WTC11 (cell line): Measurements from ENCODE around the gene ARHGAP6. TPM values are rescaled to one million over a fixed set of nuclear protein-coding genes. Genes with fewer than 3 reads are reported as not detected.

Experiments used
- ATAC-seq: fragments of 200-7000 bp; cut with Tn5 transposase; 2 replicates; pipeline ENCODE4 v1.10.0; 2021; ENCODE audit warnings: mild to moderate bottlenecking, moderate library complexity
- CTCF ChIA-PET: fragments of 300-600 bp; sonication (Branson Sonifier 250); formaldehyde crosslinking; loops from one replicate; lab custom pipeline; 2021; ENCODE audit warnings: antibody characterized with exemption; lab: Charles Lee
- POLR2A ChIA-PET: fragments of 350-600 bp; sonication (Branson Sonifier 250); formaldehyde crosslinking; loops from one replicate; lab custom pipeline; 2021; ENCODE audit warnings: antibody characterized with exemption; lab: Charles Lee
- DNase-seq: peaks from one replicate; pipeline ENCODE4 v3.0.0; 2021; ENCODE audit warnings: low spot score
- H3K27ac Mint-ChIP-seq: 2 replicates; pipeline ENCODE4 v1.8.0; 2021; ENCODE audit warnings: mixed read lengths
- H3K27me3 Mint-ChIP-seq: 2 replicates; pipeline ENCODE4 v1.8.0; 2021; ENCODE audit warnings: low read depth, mild to moderate bottlenecking, moderate library complexity, mixed read lengths
- H3K36me3 Mint-ChIP-seq: 2 replicates; pipeline ENCODE4 v1.8.0; 2021; ENCODE audit warnings: mixed read lengths
- H3K4me1 Mint-ChIP-seq: 2 replicates; pipeline ENCODE4 v1.8.0; 2022; ENCODE audit warnings: mixed read lengths
- H3K4me3 Mint-ChIP-seq: 2 replicates; pipeline ENCODE4 v1.8.0; 2021; ENCODE audit warnings: mild to moderate bottlenecking, moderate library complexity, mixed read lengths
- H3K9me3 Mint-ChIP-seq: 2 replicates; pipeline ENCODE4 v1.8.0; 2021; ENCODE audit warnings: mixed read lengths
- ATF3 ChIP-seq: sonication (generic); formaldehyde crosslinking; conservative IDR thresholded peaks from 2 replicates; pipeline ENCODE4 v1.8.1; 2022; ENCODE audit warnings: mild to moderate bottlenecking, missing genetic modification reagents
- EMX1 ChIP-seq: fragments of 250-450 bp; sonication (Bioruptor Pico); IDR thresholded peaks from 2 replicates; pipeline ENCODE4 v1.8.0; 2021; ENCODE audit warnings: mild to moderate bottlenecking
- ETV6 ChIP-seq: sonication (generic); formaldehyde crosslinking; IDR thresholded peaks from 2 replicates; pipeline ENCODE4 v1.8.1; 2022; ENCODE audit warnings: mild to moderate bottlenecking, missing genetic modification reagents
- GABPB1 ChIP-seq: sonication (generic); formaldehyde crosslinking; IDR thresholded peaks from 2 replicates; pipeline ENCODE4 v1.8.1; 2023; ENCODE audit warnings: mild to moderate bottlenecking, missing genetic modification reagents
- IRF2 ChIP-seq: sonication (generic); formaldehyde crosslinking; IDR thresholded peaks from 2 replicates; pipeline ENCODE4 v1.8.0; 2022; ENCODE audit warnings: low read depth, missing genetic modification reagents, borderline replicate concordance
- JUN ChIP-seq: sonication (generic); formaldehyde crosslinking; IDR thresholded peaks from 2 replicates; pipeline ENCODE4 v1.8.0; 2023; ENCODE audit warnings: mild to moderate bottlenecking, missing genetic modification reagents
- NFATC4 ChIP-seq: fragments of 250-450 bp; sonication (Bioruptor Pico); IDR thresholded peaks from 2 replicates; pipeline ENCODE4 v1.9.0; 2021; ENCODE audit warnings: mild to moderate bottlenecking
- NFE2L1 ChIP-seq: sonication (generic); formaldehyde crosslinking; IDR thresholded peaks from 2 replicates; pipeline ENCODE4 v1.8.1; 2023; ENCODE audit warnings: missing genetic modification reagents
- OVOL2 ChIP-seq: fragments of 250-450 bp; sonication (Bioruptor Pico); IDR thresholded peaks from 2 replicates; pipeline ENCODE4 v1.9.0; 2021; ENCODE audit warnings: mild to moderate bottlenecking, borderline replicate concordance
- STAT6 ChIP-seq: sonication (generic); formaldehyde crosslinking; conservative IDR thresholded peaks from 2 replicates; pipeline ENCODE4 v1.8.1; 2023; ENCODE audit warnings: mild to moderate bottlenecking, low read depth, missing genetic modification reagents, moderate library complexity
- ZNF121 ChIP-seq: sonication (generic); formaldehyde crosslinking; IDR thresholded peaks from 2 replicates; pipeline ENCODE4 v1.8.0; 2023; ENCODE audit warnings: missing genetic modification reagents
- ZNF219 ChIP-seq: sonication (generic); formaldehyde crosslinking; IDR thresholded peaks from 2 replicates; pipeline ENCODE4 v1.8.0; 2023; ENCODE audit warnings: missing genetic modification reagents, mild to moderate bottlenecking, borderline replicate concordance
- ZNF232 ChIP-seq: sonication (generic); formaldehyde crosslinking; IDR thresholded peaks from 2 replicates; pipeline ENCODE4 v1.8.0; 2022; ENCODE audit warnings: mild to moderate bottlenecking, missing genetic modification reagents
- ZNF263 ChIP-seq: sonication (generic); formaldehyde crosslinking; IDR thresholded peaks from 2 replicates; pipeline ENCODE4 v1.8.1; 2022; ENCODE audit warnings: low read depth, mild to moderate bottlenecking, moderate library complexity, missing genetic modification reagents
- ZNF396 ChIP-seq: fragments of 250-450 bp; sonication (Bioruptor Pico); IDR thresholded peaks from 2 replicates; pipeline ENCODE4 v1.8.0; 2021; ENCODE audit warnings: mild to moderate bottlenecking, moderate library complexity, borderline replicate concordance
- total RNA-seq: library from RNA; stranded (reverse); gene quantifications from 3 replicates; pipeline ENCODE4 v1.2.3, GENCODE V29; 2021
- TF ChIP-seq, protein P1 (sequence below): sonication (generic); formaldehyde crosslinking; IDR thresholded peaks from 2 replicates; pipeline ENCODE4 v1.8.0; 2023; ENCODE audit warnings: missing genetic modification reagents, mild to moderate bottlenecking, borderline replicate concordance
- TF ChIP-seq, protein P2 (sequence below): fragments of 250-450 bp; sonication (Bioruptor Pico); IDR thresholded peaks from 2 replicates; pipeline ENCODE4 v1.9.0; 2021; ENCODE audit warnings: mild to moderate bottlenecking
- TF ChIP-seq, protein P3 (sequence below): sonication (generic); formaldehyde crosslinking; IDR thresholded peaks from 2 replicates; pipeline ENCODE4 v1.8.1; 2022; ENCODE audit warnings: mild to moderate bottlenecking, missing genetic modification reagents, moderate library complexity, borderline replicate concordance
- TF ChIP-seq, protein P4 (sequence below): sonication (generic); formaldehyde crosslinking; IDR thresholded peaks from 2 replicates; pipeline ENCODE4 v1.8.1; 2022; ENCODE audit warnings: low read depth, mild to moderate bottlenecking, moderate library complexity, missing genetic modification reagents, borderline replicate concordance

The ARHGAP6 gene
- total RNA-seq, 1 experiment from 2014 or later, result 1.0 TPM

- TF ChIP-seq, protein P1, sequence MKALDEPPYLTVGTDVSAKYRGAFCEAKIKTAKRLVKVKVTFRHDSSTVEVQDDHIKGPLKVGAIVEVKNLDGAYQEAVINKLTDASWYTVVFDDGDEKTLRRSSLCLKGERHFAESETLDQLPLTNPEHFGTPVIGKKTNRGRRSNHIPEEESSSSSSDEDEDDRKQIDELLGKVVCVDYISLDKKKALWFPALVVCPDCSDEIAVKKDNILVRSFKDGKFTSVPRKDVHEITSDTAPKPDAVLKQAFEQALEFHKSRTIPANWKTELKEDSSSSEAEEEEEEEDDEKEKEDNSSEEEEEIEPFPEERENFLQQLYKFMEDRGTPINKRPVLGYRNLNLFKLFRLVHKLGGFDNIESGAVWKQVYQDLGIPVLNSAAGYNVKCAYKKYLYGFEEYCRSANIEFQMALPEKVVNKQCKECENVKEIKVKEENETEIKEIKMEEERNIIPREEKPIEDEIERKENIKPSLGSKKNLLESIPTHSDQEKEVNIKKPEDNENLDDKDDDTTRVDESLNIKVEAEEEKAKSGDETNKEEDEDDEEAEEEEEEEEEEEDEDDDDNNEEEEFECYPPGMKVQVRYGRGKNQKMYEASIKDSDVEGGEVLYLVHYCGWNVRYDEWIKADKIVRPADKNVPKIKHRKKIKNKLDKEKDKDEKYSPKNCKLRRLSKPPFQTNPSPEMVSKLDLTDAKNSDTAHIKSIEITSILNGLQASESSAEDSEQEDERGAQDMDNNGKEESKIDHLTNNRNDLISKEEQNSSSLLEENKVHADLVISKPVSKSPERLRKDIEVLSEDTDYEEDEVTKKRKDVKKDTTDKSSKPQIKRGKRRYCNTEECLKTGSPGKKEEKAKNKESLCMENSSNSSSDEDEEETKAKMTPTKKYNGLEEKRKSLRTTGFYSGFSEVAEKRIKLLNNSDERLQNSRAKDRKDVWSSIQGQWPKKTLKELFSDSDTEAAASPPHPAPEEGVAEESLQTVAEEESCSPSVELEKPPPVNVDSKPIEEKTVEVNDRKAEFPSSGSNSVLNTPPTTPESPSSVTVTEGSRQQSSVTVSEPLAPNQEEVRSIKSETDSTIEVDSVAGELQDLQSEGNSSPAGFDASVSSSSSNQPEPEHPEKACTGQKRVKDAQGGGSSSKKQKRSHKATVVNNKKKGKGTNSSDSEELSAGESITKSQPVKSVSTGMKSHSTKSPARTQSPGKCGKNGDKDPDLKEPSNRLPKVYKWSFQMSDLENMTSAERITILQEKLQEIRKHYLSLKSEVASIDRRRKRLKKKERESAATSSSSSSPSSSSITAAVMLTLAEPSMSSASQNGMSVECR, result no peak
- TF ChIP-seq ZNF263 (CRISPR knock-in tag), result no peak
- no peak for TF ChIP-seq NFATC4 (CRISPR knock-in tag)
- no peak for TF ChIP-seq OVOL2
- TF ChIP-seq EMX1 (CRISPR knock-in tag), result no peak
- TF ChIP-seq, protein P2, sequence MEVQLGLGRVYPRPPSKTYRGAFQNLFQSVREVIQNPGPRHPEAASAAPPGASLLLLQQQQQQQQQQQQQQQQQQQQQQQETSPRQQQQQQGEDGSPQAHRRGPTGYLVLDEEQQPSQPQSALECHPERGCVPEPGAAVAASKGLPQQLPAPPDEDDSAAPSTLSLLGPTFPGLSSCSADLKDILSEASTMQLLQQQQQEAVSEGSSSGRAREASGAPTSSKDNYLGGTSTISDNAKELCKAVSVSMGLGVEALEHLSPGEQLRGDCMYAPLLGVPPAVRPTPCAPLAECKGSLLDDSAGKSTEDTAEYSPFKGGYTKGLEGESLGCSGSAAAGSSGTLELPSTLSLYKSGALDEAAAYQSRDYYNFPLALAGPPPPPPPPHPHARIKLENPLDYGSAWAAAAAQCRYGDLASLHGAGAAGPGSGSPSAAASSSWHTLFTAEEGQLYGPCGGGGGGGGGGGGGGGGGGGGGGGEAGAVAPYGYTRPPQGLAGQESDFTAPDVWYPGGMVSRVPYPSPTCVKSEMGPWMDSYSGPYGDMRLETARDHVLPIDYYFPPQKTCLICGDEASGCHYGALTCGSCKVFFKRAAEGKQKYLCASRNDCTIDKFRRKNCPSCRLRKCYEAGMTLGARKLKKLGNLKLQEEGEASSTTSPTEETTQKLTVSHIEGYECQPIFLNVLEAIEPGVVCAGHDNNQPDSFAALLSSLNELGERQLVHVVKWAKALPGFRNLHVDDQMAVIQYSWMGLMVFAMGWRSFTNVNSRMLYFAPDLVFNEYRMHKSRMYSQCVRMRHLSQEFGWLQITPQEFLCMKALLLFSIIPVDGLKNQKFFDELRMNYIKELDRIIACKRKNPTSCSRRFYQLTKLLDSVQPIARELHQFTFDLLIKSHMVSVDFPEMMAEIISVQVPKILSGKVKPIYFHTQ (CRISPR knock-in tag), result no peak
- no peak for TF ChIP-seq GABPB1
- TF ChIP-seq, all 79 proteins: peak for 0
Measured at GRCh38 chrX:11321986-11322385, 343.7 kb downstream of the ARHGAP6 start (continued).

DNA sequence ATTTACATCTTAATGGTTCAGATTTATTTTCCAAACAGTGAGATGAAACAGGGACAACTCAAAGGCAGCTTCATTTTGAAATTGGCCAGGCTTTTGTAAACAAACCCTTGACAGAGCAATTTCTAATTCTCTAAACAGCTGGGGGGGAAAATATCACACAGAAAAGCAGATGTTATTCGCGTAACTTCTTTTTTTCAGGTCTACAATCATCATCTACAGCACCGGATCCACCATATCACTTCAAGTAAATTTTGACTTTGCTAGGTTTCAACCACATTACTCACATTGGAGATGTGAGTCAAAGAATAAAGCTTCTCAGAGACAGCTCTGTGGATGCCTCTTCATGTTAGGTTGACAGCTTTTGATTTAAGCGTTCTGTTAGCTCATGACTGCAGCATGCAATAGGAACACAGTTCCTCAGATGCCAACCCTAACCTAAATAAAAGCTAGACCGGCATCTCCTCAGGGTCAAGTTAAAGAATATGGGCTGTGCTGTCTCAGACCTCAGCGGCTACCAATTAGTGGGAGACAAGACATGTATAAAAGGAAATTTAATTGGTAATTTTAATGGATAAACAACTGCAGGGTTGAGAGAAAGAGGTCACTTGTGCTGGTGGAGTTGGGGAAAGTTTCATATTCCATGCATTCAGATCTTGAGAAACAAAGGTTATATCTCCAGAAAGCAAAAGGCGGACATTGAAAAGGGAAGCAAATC is 345.8 kb downstream of the ARHGAP6 start:
- DNase-seq, result no peak
- ChIA-PET POLR2A (no interaction called here), CTCF (no interaction called here)
- Mint-ChIP-seq H3K4me1 (no peaks in the 10 kb centered on the region), H3K27me3 (no peaks in the 10 kb centered on the region), H3K36me3 (no peaks in the 10 kb centered on the region), H3K27ac (no peak overlapping the region), H3K9me3 (peaks cover 3% of the 10 kb centered on the region; the same call in 1 of the 2 replicates), H3K4me3 (no peak overlapping the region)
- no peak for ATAC-seq
- no peak for TF ChIP-seq ZNF232 (CRISPR knock-in tag)
- TF ChIP-seq NFE2L1 (CRISPR knock-in tag), result no peak
- TF ChIP-seq IRF2, result no peak
- TF ChIP-seq ZNF219, result no peak
- no peak for TF ChIP-seq JUN

- H3K27ac Mint-ChIP-seq, result no peak overlapping the region
- POLR2A ChIA-PET, result no interaction called here
- CTCF ChIA-PET, result no interaction called here
- H3K4me1 Mint-ChIP-seq, result peaks cover 6% of the 10 kb centered on the region
- TF ChIP-seq ATF3 (CRISPR knock-in tag) (no peak), ZNF121 (CRISPR knock-in tag) (no peak), ZNF396 (CRISPR knock-in tag) (no peak), STAT6 (no peak), ETV6 (CRISPR knock-in tag) (no peak), ZNF263 (CRISPR knock-in tag) (no peak)
- TF ChIP-seq, protein P3, sequence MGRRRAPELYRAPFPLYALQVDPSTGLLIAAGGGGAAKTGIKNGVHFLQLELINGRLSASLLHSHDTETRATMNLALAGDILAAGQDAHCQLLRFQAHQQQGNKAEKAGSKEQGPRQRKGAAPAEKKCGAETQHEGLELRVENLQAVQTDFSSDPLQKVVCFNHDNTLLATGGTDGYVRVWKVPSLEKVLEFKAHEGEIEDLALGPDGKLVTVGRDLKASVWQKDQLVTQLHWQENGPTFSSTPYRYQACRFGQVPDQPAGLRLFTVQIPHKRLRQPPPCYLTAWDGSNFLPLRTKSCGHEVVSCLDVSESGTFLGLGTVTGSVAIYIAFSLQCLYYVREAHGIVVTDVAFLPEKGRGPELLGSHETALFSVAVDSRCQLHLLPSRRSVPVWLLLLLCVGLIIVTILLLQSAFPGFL (CRISPR knock-in tag), result no peak
- TF ChIP-seq, protein P4, sequence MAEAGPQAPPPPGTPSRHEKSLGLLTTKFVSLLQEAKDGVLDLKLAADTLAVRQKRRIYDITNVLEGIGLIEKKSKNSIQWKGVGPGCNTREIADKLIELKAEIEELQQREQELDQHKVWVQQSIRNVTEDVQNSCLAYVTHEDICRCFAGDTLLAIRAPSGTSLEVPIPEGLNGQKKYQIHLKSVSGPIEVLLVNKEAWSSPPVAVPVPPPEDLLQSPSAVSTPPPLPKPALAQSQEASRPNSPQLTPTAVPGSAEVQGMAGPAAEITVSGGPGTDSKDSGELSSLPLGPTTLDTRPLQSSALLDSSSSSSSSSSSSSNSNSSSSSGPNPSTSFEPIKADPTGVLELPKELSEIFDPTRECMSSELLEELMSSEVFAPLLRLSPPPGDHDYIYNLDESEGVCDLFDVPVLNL (CRISPR knock-in tag), result no peak
- no peak overlapping the region for H3K4me3 Mint-ChIP-seq
- H3K9me3 Mint-ChIP-seq, result no peaks in the 10 kb centered on the region
- peaks cover 14% of the 10 kb centered on the region for H3K27me3 Mint-ChIP-seq
- ATAC-seq, result no peak
- no peaks in the 10 kb centered on the region for H3K36me3 Mint-ChIP-seq
- no peak for DNase-seq
Measured at GRCh38 chrX:11311706-11312105, 354.0 kb downstream of the ARHGAP6 start.
